H1 (cell line): Measurements from ENCODE around the gene ADGRL2. TPM values are rescaled to one million over a fixed set of nuclear protein-coding genes. Genes with fewer than 3 reads are reported as not detected.

Experiments used
- BACH1 ChIP-seq: IDR thresholded peaks from 2 replicates; pipeline ENCODE4 v1.6.1; 2012; ENCODE audit warnings: low read length, improper control_type of control experiment
- CBX8 ChIP-seq: fragments of 300-800, 300-1000 bp; sonication (generic); IDR thresholded peaks from 2 replicates; pipeline ENCODE4 v1.7.1; 2016; ENCODE audit warnings: low read depth, low read length, borderline replicate concordance
- CEBPB ChIP-seq: IDR thresholded peaks from 2 replicates; pipeline ENCODE4 v1.6.1; 2012; ENCODE audit warnings: low read depth, low read length
- CHD7 ChIP-seq: fragments of 300-600 bp; sonication (generic); IDR thresholded peaks from 2 replicates; pipeline ENCODE4 v1.7.1; 2012; ENCODE audit warnings: low read length, moderate library complexity, mild to moderate bottlenecking, inconsistent platforms; ENCODE audit not compliant: insufficient replicate concordance
- E2F6 ChIP-seq: IDR thresholded peaks from 2 replicates; pipeline ENCODE4 v1.6.1; 2012; ENCODE audit warnings: inconsistent platforms
- HDAC6 ChIP-seq: IDR thresholded peaks from one replicate; pipeline ENCODE4 v1.7.1; 2012; ENCODE audit warnings: low read depth, mild to moderate bottlenecking, inconsistent platforms, low read length, moderate library complexity
- KDM1A ChIP-seq: fragments of 200-600, 300-600 bp; sonication (generic); IDR thresholded peaks from 2 replicates; pipeline ENCODE4 v1.7.1; 2016; ENCODE audit warnings: mild to moderate bottlenecking, low read length, borderline replicate concordance
- NRF1 ChIP-seq: IDR thresholded peaks from 2 replicates; pipeline ENCODE4 v1.6.1; 2011; ENCODE audit warnings: mild to moderate bottlenecking, low read depth, low read length, improper control_type of control experiment
- SIX5 ChIP-seq: IDR thresholded peaks from 2 replicates; pipeline ENCODE4 v1.6.1; 2011; ENCODE audit warnings: mild to moderate bottlenecking, low read depth, low read length
- TAF1 ChIP-seq: IDR thresholded peaks from 2 replicates; pipeline ENCODE4 v1.6.1; 2011; ENCODE audit warnings: mild to moderate bottlenecking, low read depth, low read length
- YY1 ChIP-seq: IDR thresholded peaks from 2 replicates; pipeline ENCODE4 v1.6.1; 2011; ENCODE audit warnings: low read depth, mild to moderate bottlenecking, low read length
- polyA plus RNA-seq, 7 experiments: library from polyadenylated mRNA; depleted of rRNA in 3 of 7; stranded (reverse) in 5 of 7; unstranded in 2 of 7; fragments of >200 nt in 5 of 7; fragments of 200-250 nt in 2 of 7; gene quantifications; 1 replicate in 5 of 7; 2 replicates in 1 of 7; 4 replicates in 1 of 7; pipeline versions ENCODE4 v1.2.1 to v1.2.3, GENCODE V29; 2011 to 2013; ENCODE audit warnings: missing spikeins in 2 of 7, mixed read lengths in 2 of 7
- total RNA-seq: library from RNA; stranded (reverse); fragmentation: NEBNext Ultra II Directional; extraction: Animal tissue kit (Norgen Biotek cat#: 25700); gene quantifications from 2 replicates; pipeline ENCODE4 v1.2.1, GENCODE V29; 2021

Gene ADGRL2
- total and polyA plus RNA-seq, 2 of the 8 experiments (the other 6 are each of a cell fraction or from before 2014, with no cell fraction given): 113 to 124 TPM

- TF ChIP-seq CHD7 (peak; percentile 48), SIX5 (no peak), TAF1 (peak; percentile 86), CBX8 (no peak), YY1 (peak; percentile 58; the same call in 1 of the 2 replicates), CEBPB (no peak), HDAC6 (no peak), BACH1 (no peak), E2F6 (no peak), KDM1A (no peak), NRF1 (no peak)
These were observed 617 bp upstream of the ADGRL2 start (continued) for GRCh38 chr1:81799939-81800694.
